HG03066 (cell line): Measurements from ENCODE around the gene ERBB2.
"Not testable (repeated sequence)": the region's sequence is repeated elsewhere in the genome, so short reads cannot be mapped to it uniquely, and the experiment has no call there.

Source experiments
- ATAC-seq: cut with Tn5 transposase; IDR thresholded peaks from one replicate; pipeline ENCODE4 v1.9.1; 2021; ENCODE audit warnings: low read depth; ENCODE audit not compliant: unreplicated experiment

The ERBB2 gene

DNA sequence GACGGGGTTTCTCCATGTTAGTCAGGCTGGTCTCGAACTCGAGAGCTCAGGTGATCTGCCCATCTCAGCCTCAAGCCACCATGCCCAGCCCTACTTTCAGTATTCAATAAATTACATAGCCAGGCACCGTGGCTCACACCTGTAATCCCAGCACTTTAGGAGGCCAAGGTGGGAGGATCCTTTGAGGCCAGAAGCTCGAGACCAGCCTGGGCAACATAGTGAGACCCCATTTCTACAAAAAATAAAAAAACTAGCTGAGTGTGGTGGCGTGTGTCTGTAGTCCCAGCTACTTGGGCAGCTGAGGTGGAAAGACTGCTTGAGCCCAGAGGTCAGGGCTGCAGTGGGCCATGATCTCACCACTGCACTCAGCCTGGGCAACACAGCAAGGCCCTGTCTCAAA is 22.2 kb downstream of the ERBB2 start:
- no peak for ATAC-seq

- no peak for ATAC-seq
Measured at GRCh38 chr17:39722965-39723848, 23.3 kb downstream of the ERBB2 start.

DNA sequence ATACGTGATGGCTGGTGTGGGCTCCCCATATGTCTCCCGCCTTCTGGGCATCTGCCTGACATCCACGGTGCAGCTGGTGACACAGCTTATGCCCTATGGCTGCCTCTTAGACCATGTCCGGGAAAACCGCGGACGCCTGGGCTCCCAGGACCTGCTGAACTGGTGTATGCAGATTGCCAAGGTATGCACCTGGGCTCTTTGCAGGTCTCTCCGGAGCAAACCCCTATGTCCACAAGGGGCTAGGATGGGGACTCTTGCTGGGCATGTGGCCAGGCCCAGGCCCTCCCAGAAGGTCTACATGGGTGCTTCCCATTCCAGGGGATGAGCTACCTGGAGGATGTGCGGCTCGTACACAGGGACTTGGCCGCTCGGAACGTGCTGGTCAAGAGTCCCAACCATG is 24.9 kb downstream of the ERBB2 start:
- ATAC-seq, result no peak

GRCh38 chr17:39725923-39726322 is 26.1 kb downstream of the ERBB2 start:
- not testable (repeated sequence) for ATAC-seq

GRCh38 chr17:39726617-39727016 is 26.8 kb downstream of the ERBB2 start:
- no peak for ATAC-seq

DNA sequence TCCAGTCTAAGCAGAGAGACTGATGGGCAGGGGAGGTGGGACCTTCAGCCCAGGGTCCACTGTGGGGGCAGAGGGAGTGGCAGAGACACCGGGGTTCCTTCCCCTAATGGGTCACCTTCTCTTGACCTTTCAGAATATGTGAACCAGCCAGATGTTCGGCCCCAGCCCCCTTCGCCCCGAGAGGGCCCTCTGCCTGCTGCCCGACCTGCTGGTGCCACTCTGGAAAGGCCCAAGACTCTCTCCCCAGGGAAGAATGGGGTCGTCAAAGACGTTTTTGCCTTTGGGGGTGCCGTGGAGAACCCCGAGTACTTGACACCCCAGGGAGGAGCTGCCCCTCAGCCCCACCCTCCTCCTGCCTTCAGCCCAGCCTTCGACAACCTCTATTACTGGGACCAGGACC is 27.7 kb downstream of the ERBB2 start:
- ATAC-seq, result no peak

DNA sequence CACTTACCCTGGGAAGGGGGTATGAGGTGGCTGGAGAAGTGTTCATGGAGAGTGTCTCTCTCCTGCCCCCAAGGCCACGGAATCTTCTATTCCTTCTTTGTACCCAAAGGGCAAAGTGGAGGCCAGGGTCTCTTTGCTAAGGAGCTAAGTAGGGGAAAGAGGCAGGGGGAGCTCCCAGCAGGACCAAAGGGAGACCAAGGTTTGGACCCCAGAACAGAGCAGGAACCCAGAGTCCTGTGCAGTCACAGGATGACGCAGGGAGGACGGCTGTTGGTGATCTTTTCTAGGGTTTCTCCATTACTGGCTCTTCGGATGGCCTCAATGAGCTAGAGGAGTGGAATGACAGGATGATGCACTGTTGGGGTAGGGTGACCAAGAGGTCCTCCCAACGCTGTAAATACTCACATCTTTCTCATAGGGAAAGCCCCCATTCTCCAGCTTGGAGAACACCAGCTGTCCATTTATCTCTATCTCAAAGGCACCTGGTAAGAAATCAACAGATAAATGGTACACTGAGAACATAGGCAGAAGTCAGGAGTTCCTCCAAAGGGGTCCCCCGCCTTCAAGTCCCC is 29.5 kb downstream of the ERBB2 start:
- ATAC-seq, result no peak

DNA sequence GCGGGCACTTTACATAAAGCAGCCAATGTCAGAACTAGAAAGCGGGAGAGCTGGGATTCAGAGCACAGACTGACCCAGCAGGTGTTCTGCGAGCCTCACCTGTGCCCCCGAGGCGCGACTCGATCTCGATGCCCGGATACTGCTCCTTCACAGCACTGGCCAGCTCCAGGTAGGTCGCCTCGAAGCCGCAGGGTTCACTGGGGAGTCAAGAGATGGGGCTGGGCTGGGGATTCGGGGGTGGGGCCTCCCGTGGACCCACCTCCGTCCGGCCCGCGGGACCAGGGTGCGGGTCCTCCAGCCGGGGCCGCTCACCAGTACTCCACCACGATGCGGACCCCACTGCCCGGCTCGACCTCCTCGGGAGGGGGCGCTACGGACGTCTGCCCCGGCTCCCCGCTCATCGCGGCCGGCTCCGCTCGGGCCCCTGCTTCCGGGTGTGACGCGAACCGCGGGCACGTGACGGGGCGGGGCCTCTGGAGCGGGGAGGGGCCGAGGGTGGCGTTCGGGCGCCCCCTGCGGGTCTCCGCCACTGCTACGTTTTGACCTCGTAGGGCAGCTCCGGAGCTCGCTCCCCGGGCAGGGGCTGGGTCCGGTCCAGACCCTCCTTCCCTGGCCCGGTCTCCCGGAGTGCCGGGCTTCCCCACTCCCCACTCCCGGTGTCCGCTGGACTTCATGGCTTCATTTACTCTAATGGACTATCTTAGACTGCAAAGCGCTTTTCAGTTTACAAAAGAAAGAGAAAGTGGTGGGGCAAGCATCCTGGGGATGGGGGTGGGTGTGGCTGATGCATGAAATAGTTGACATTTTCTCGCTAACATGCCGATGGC is 30.4 kb downstream of the ERBB2 start, which contains the start of gene MIEN1:
TSS of gene MIEN1 (minus strand) at position 438 of the 827 bp plus-strand sequence. CDS start at position 401, 37 bp downstream.
- peak; percentile 81 for ATAC-seq

DNA sequence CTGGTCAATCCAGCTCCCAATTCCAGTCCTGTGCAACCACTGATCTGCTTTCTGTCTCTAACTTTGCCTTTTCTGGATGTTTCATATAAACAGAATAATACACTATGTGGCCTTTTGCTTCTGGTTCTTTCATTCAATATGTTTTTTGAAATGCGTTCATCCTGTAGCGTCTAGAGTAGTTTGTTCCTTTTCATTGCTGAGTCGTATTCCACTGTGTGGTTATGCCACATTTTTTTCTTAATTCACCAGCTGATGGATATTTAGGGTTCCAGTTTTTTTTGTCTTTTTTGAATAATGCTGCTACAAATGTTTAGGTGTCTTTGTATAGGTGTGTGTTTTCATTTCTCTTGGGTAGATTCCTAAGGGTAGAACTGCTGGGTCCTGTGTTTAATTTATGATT is 32.7 kb downstream of the ERBB2 start:
- no peak for ATAC-seq

GRCh38 chr17:39735882-39736281 is 36.0 kb downstream of the ERBB2 start:
- ATAC-seq, result no peak

- ATAC-seq, result no peak
Measured at GRCh38 chr17:39736319-39737165, 36.7 kb downstream of the ERBB2 start.

DNA sequence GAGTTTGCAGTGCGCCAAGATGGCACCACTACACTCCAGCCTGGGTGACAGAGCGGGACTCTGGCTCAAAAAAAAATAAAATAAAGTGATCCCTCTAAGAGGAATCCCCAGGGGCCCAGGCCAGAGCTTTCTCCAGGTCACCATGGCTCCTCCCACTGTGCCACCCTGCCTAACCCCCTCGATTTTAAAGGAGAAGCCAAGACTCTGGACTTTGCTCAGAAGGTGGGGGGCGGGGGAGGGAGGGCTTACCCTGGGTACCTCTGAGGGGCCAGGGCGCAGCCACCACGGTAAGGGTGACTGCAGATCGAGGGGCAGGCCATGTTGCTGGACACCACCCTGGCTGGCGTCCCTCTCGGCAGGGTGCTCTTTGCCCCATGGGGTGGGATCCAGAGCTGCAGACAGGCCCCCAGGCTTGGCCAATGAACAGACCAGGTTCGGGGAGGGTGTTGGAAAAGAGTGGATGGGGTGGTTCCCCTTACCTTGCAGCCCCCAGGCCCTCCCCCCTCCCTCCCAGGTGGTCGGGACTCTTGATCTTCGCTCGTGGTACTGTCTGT is 37.4 kb downstream of the ERBB2 start:
- no peak for ATAC-seq

- no peak for ATAC-seq
Measured at GRCh38 chr17:39737760-39738567, 38.1 kb downstream of the ERBB2 start, which contains the start of gene GRB7. Gene GRB7, plus strand, starts transcription at chr17:39737938. Its CDS starts 4,364 bp downstream, at chr17:39742302.

- ATAC-seq, result no peak
Measured at GRCh38 chr17:39738568-39738901, 38.7 kb downstream of the ERBB2 start.

- ATAC-seq, result no peak
Measured at GRCh38 chr17:39738983-39739884, 39.4 kb downstream of the ERBB2 start.

DNA sequence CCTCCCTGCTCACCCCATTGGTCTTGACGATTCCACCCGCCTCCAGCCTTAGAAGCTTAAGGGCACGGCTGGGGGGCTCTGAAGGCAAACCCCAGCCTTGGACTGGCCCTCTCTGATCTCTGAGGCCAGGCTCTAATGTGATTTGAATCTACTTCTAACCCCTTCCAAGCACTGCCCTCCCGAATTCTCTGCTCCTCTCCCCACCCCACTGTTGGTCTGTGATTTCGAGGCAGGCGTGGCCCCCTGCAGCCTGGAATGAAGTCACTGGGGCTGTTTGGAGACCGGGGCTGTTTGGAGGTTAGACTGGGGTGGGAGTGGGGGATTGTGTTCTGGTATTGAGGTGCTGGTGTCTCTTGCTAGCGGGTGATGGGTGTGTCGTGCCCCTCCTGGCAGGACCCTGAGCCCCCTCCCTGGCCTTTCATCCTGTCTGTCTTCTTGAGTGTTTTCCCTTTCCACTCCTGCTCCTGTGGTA is 40.1 kb downstream of the ERBB2 start:
- no peak for ATAC-seq

DNA sequence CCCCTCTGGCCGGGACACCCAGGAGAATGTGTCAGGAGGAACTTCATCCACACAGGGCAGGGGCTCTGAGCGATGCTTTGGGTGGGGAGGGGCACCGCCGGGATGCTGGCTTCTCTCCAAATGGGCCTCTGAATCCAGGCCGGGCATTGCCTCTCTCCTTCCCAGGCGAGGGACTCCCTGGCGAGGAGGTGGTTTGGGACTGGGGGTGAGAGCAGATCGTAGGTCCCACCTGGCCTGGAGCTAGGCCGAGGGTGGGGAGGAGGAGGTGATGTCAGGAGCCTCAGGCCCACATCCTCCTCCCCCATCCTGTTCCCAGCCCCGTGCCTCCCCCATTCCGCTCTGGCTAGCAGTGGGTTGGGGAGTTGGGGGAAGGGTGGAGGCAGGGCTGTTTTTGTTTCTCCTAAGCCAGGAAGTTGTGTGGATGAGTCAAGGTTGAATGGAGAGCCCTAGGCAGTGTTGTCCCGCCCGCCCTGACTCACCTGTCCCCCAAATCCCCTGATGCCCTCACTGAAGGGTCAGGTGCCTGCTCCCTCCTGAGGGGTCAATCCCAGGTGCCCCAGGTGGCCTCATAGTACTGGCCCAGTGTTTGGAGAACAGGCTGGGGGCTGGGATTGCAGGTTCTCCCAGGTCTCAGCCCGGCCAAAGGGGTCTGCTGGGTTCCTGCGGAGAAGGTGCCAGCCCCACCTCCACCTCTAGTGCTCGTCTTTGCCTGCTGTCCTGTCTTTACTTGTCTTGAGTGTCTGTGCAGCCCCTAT is 40.7 kb downstream of the ERBB2 start:
- no peak for ATAC-seq
